Fibroblast of the conjunctiva (primary cell): Measurements from ENCODE around the gene EVI2B.
"Not testable (repeated sequence)": the region's sequence is repeated elsewhere in the genome, so short reads cannot be mapped to it uniquely, and the experiment has no call there.

Source experiments
- DNase-seq: peaks from one replicate; pipeline ENCODE4 v3.0.0-alpha.2; 2010; ENCODE audit warnings: low read depth

Gene EVI2B

DNA sequence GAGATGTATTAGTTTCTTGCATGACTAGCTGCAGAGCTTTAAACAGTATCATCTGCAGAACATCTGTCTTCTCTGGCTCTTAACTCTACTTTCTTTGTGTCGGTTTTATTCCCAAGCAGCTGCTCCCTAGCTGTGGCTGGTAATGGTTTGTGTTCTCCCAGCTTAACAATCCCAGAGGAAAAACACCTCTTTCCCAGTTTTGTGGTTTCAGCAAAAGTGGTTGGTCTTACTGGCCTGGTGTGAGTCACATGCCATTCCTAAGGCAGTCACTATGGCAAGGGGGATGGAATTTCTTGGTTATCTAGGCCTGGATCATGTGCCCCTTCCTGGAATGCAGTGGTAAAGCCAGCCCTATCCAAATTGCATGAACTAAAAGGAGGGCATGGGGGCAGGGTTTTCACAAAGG is 44.3 kb downstream of the EVI2B start:
- DNase-seq, result peak; percentile 83

DNA sequence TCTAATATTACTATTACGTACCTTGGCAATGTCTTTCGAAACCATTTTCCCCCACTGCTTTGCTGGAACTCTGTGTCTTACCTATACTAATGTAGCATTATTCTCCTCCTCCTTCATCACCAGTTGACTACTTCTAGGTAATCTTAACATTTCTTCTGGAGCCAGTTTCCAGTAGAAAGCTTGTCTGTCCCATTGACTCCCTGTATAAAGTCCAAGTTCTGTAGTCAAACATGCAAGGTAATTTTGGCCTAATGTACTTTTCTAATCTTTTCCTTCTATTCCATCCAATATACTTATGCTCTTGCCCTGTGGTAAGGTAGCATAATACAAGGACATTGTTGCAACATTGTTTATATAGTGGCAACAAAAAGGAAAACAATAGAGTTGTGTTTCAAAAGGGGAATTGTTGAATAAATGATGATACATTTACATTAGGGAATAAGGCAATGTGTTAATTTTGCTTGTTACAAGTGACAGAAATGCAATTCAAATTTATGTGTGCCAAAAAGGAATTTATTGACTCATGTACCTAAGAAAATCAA is 44.7 kb downstream of the EVI2B start:
- no peak for DNase-seq

GRCh38 chr17:31266042-31266441 is 47.8 kb downstream of the EVI2B start:
- no peak for DNase-seq

DNA sequence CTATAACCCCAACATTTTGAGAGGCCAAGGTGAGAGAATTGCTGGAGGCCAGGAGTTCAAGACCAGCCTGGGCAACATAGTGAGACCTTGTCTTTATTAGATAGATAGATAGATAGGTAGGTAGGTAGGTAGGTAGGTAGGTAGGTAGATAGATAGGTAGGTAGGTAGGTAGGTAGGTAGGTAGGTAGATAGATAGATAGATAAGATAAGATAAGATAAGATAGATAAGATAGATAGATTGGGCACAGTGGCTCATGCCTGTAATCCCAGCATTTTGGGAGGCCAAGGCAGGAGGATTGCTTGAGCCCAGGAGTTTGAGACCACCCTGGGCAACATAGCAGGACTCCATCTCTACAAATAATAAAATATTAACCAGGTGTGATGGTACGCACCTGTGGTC is 50.9 kb downstream of the EVI2B start:
- not testable (repeated sequence) for DNase-seq

DNA sequence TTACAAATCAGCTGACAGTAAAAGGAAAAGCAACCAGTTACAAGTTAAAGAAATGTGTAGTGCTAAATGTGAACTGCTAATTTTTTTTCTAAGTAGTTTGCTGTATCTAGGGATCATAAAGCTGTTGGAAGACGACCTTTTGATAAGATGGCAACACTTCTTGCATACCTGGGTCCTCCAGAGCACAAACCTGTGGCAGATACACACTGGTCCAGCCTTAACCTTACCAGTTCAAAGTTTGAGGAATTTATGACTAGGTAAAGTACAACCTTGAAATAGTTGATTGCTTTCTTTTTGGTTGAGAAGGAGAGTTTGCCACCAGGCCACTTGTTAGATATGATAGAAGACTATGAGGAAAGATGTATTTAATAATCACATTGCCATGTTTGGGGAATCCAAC is 52.3 kb downstream of the EVI2B start:
- DNase-seq, result no peak

GRCh38 chr17:31260151-31260550 is 53.7 kb downstream of the EVI2B start:
- DNase-seq, result no peak

DNA sequence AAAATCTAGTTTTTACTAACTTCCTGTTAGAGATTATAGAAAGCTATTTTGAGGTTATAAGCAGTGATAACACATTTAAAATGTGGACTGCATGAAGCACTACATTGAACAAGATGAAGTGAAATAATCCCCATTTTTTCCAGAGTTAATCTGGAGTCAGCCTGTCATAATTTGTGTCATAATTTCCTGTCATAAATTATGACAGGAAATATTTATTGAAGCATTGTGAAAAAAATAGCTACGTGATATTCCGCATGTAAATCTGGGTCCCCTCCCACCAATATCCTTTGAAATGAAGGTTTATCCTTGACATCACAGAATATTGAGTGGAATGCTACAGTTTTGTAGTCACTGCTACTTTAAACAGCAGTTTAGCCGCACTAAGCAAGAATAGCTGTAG is 56.9 kb downstream of the EVI2B start:
- DNase-seq, result no peak

DNA sequence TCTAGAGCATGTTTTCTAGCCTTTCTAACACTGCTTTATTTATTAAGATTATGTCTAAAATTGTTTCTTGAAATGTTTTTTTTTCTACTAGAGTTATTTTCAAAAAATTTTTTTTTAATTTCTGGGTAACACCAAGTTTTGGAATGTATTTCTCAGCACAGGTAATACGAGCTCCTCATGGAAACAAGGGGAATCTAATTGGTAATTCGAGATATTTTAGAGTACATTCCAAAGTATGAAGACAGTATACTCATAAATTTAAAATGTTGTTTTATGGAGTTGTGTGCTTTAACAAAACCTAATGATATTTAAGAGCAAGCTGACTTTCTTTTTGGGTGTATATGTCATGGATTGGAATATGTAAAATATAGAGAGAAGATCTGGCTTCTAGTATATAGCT is 59.2 kb downstream of the EVI2B start:
- DNase-seq, result no peak
